H9 (cell line): ENCODE measurements around the gene TAF4B. TPM values are rescaled to one million over a fixed set of nuclear protein-coding genes. Genes with fewer than 3 reads are reported as not detected.

ENCODE experiments used
- DNase-seq: peaks from one replicate; pipeline ENCODE4 v3.0.0-alpha.2; 2017
- H2AFZ ChIP-seq: one replicate; pipeline ENCODE4 v1.6.1; 2013; ENCODE audit warnings: mild to moderate bottlenecking, low read length, control low read depth, moderate library complexity
- H2AK5ac ChIP-seq: 2 replicates; pipeline ENCODE4 v1.6.1; 2013; ENCODE audit warnings: low read length, control low read depth, mixed read lengths; ENCODE audit not compliant: insufficient read length
- H2BK120ac ChIP-seq: one replicate; pipeline ENCODE4 v1.6.1; 2013; ENCODE audit warnings: low read depth, mild to moderate bottlenecking, low read length, control low read depth, inconsistent platforms; ENCODE audit not compliant: poor library complexity, severe bottlenecking
- H2BK12ac ChIP-seq: 2 replicates; pipeline ENCODE4 v1.6.1; 2013; ENCODE audit warnings: low read length, control low read depth, mixed read lengths, low read depth; ENCODE audit not compliant: insufficient read length
- H2BK15ac ChIP-seq: 2 replicates; pipeline ENCODE4 v1.6.1; 2013; ENCODE audit warnings: low read depth, low read length, control low read depth
- H2BK20ac ChIP-seq: one replicate; pipeline ENCODE4 v1.6.1; 2013; ENCODE audit warnings: low read depth, mild to moderate bottlenecking, low read length, control low read depth, inconsistent platforms; ENCODE audit not compliant: poor library complexity, severe bottlenecking
- H2BK5ac ChIP-seq: 2 replicates; pipeline ENCODE4 v1.6.1; 2013; ENCODE audit warnings: low read length, control low read depth, mixed read lengths; ENCODE audit not compliant: insufficient read length
- H3K14ac ChIP-seq: 2 replicates; pipeline ENCODE4 v1.6.1; 2013; ENCODE audit warnings: low read length, control low read depth; ENCODE audit not compliant: insufficient read depth
- H3K18ac ChIP-seq: 2 replicates; pipeline ENCODE4 v1.6.1; 2013; ENCODE audit warnings: low read depth, mild to moderate bottlenecking, mixed read lengths, low read length, control low read depth; ENCODE audit not compliant: insufficient read length
- H3K23ac ChIP-seq: 2 replicates; pipeline ENCODE4 v1.6.1; 2013; ENCODE audit warnings: low read length, control low read depth, mixed read lengths, low read depth; ENCODE audit not compliant: insufficient read length
- H3K23me2 ChIP-seq: 2 replicates; pipeline ENCODE4 v1.6.1; 2013; ENCODE audit warnings: low read depth, mild to moderate bottlenecking, mixed read lengths, low read length, control low read depth; ENCODE audit not compliant: insufficient read length, poor library complexity, severe bottlenecking
- H3K27ac ChIP-seq: 2 replicates; pipeline ENCODE4 v1.5.1; 2013; ENCODE audit warnings: low read length, control low read depth, mixed read lengths, low read depth; ENCODE audit not compliant: insufficient read length
- H3K27me3 ChIP-seq: 2 replicates; pipeline ENCODE4 v1.6.1; 2013; ENCODE audit warnings: low read length, control low read depth, inconsistent platforms; ENCODE audit not compliant: insufficient read depth
- H3K4ac ChIP-seq: 2 replicates; pipeline ENCODE4 v1.6.1; 2013; ENCODE audit warnings: low read depth, mild to moderate bottlenecking, control low read depth, inconsistent platforms, low read length, moderate library complexity
- H3K4me1 ChIP-seq: 2 replicates; pipeline ENCODE4 v1.6.1; 2013; ENCODE audit warnings: low read length, control low read depth, inconsistent platforms; ENCODE audit not compliant: insufficient read depth
- H3K4me2 ChIP-seq: 2 replicates; pipeline ENCODE4 v1.6.1; 2013; ENCODE audit warnings: low read length, control low read depth, mixed read lengths; ENCODE audit not compliant: insufficient read length, insufficient read depth
- H3K56ac ChIP-seq: 2 replicates; pipeline ENCODE4 v1.6.1; 2013; ENCODE audit warnings: low read depth, mild to moderate bottlenecking, mixed read lengths, low read length, control low read depth; ENCODE audit not compliant: insufficient read length
- H3K79me1 ChIP-seq: 2 replicates; pipeline ENCODE4 v1.6.1; 2013; ENCODE audit warnings: low read depth, mild to moderate bottlenecking, moderate library complexity, low read length, control low read depth, inconsistent platforms; ENCODE audit not compliant: insufficient read depth, poor library complexity, severe bottlenecking
- H3K79me2 ChIP-seq: 2 replicates; pipeline ENCODE4 v1.6.1; 2013; ENCODE audit warnings: low read length, control low read depth, inconsistent platforms; ENCODE audit not compliant: insufficient read depth
- H3K9ac ChIP-seq: 2 replicates; pipeline ENCODE4 v1.6.1; 2013; ENCODE audit warnings: low read length, control low read depth, mixed read lengths; ENCODE audit not compliant: insufficient read length; ENCODE audit errors: extremely low read depth
- H3K9me3 ChIP-seq: one replicate; pipeline ENCODE4 v1.6.1; 2013; ENCODE audit warnings: low read depth, low read length, inconsistent platforms; ENCODE audit not compliant: control insufficient read depth
- H3T11ph ChIP-seq: one replicate; pipeline ENCODE4 v1.6.1; 2013; ENCODE audit warnings: mild to moderate bottlenecking, low read length, control low read depth, inconsistent platforms
- H4K20me1 ChIP-seq: one replicate; pipeline ENCODE4 v1.6.1; 2013; ENCODE audit not compliant: control insufficient read depth, insufficient read length, insufficient read depth
- H4K5ac ChIP-seq: 2 replicates; pipeline ENCODE4 v1.6.1; 2013; ENCODE audit warnings: low read depth, mild to moderate bottlenecking, mixed read lengths, low read length, control low read depth; ENCODE audit not compliant: insufficient read length
- H4K8ac ChIP-seq: replicated peaks from 2 replicates; pipeline ENCODE4 v1.6.1; 2013; ENCODE audit warnings: low read length, control low read depth, mixed read lengths, low read depth; ENCODE audit not compliant: insufficient read length
- H4K91ac ChIP-seq: 2 replicates; pipeline ENCODE4 v1.6.1; 2013; ENCODE audit warnings: low read depth, mild to moderate bottlenecking, moderate library complexity, mixed read lengths, low read length, control low read depth; ENCODE audit not compliant: insufficient read length
- H3K27ac Mint-ChIP-seq, 3 experiments: 2 replicates in 2 of 3; 3 replicates in 1 of 3; pipeline ENCODE4 v1.8.0; 2020 to 2021; ENCODE audit warnings: mixed read lengths in 3 of 3, mild to moderate bottlenecking in 1 of 3, moderate library complexity in 1 of 3
- H3K27me3 Mint-ChIP-seq: 2 replicates; pipeline ENCODE4 v1.8.0; 2021; ENCODE audit warnings: low read depth, mild to moderate bottlenecking, moderate library complexity, mixed read lengths
- H3K36me3 Mint-ChIP-seq, 3 experiments: 2 replicates in 2 of 3; 3 replicates in 1 of 3; pipeline ENCODE4 v1.8.0; 2020 to 2021; ENCODE audit warnings: low read depth in 3 of 3, mixed read lengths in 3 of 3; ENCODE audit not compliant: insufficient read depth in 1 of 3
- H3K4me1 Mint-ChIP-seq, 2 experiments: 2 replicates each; pipeline ENCODE4 v1.8.0; 2020; ENCODE audit warnings: mixed read lengths in 2 of 2
- H3K4me3 Mint-ChIP-seq, 2 experiments: 2 replicates in 1 of 2; 3 replicates in 1 of 2; pipeline ENCODE4 v1.8.0; 2020 to 2021; ENCODE audit warnings: mild to moderate bottlenecking in 2 of 2, mixed read lengths in 2 of 2, moderate library complexity in 1 of 2
- H3K9me3 Mint-ChIP-seq, 2 experiments: 2 replicates in 1 of 2; 3 replicates in 1 of 2; pipeline ENCODE4 v1.8.0; 2020; ENCODE audit warnings: mild to moderate bottlenecking in 2 of 2, mixed read lengths in 2 of 2, moderate library complexity in 1 of 2
- CTCF ChIP-seq: fragments of 200-600 bp; sonication (generic); conservative IDR thresholded peaks from 3 replicates; pipeline ENCODE4 v1.8.0; 2021; ENCODE audit warnings: antibody characterized with exemption, mild to moderate bottlenecking
- WGBS: extraction: QIAGEN DNeasy Blood & Tissue Kit; methylation state at CpG from one replicate; pipeline ENCODE4 v1.1.7; 2013; ENCODE audit warnings: missing lambda C conversion rate, low lambda C conversion rate, mixed read lengths; ENCODE audit not compliant: insufficient read length; ENCODE audit errors: extremely low coverage; 5-methylcytosine and 5-hydroxymethylcytosine counted together
- total RNA-seq: library from RNA; stranded (reverse); gene quantifications from 2 replicates; pipeline ENCODE4 v1.2.1, GENCODE V29; 2021

The TAF4B gene
- total RNA-seq, 1 experiment from 2014 or later: 19.8 TPM

- Histone ChIP-seq H2BK5ac (no peak overlapping the region), H2BK15ac (no peak overlapping the region), H3K23ac (no peak overlapping the region), H3K27me3 (no peaks in the 10 kb centered on the region), H2AK5ac (no peak overlapping the region), H3K4ac (no peak overlapping the region), H2BK12ac (no peak overlapping the region), H3K14ac (no peak overlapping the region), H3K27ac (no peak overlapping the region), H2BK20ac (no peak overlapping the region), H4K8ac (no peak overlapping the region), H3K9ac (no peak overlapping the region), H3K23me2 (peaks cover 5% of the 10 kb centered on the region), H2AFZ (no peak overlapping the region), H3K79me1 (peaks cover 6% of the 10 kb centered on the region), H3K9me3 (no peaks in the 10 kb centered on the region), H3K18ac (no peak overlapping the region), H2BK120ac (no peak overlapping the region), H3K56ac (no peak overlapping the region), H3K4me1 (no peaks in the 10 kb centered on the region; the same call in 1 of the 2 replicates), H4K5ac (no peak overlapping the region), H3K79me2 (peaks cover 15% of the 10 kb centered on the region; the same call in 1 of the 2 replicates), H4K91ac (no peak overlapping the region), H3T11ph (no peak overlapping the region), H3K4me2 (peak overlapping the region; percentile 38), H4K20me1 (peaks cover 4% of the 10 kb centered on the region)
- no peak for DNase-seq
- WGBS: no CpG with 5 or more reads among the region's 8 CpGs
- Mint-ChIP-seq H3K4me1 (peaks cover 38 to 45% of the 10 kb centered on the region in 2 experiments), H3K36me3 (peaks cover 2 to 6% (median 4%) of the 10 kb centered on the region in 3 experiments; a peak in 3 of 7 replicates), H3K27me3 (peaks cover 2% of the 10 kb centered on the region; the same call in 1 of the 2 replicates), H3K4me3 (peak overlapping the region; percentile 91 to 98), H3K27ac (peak overlapping the region in 2 of 3 experiments; percentile 77 to 79; a peak in 4 of 7 replicates), H3K9me3 (peaks cover 0 to 2% of the 10 kb centered on the region in 2 experiments; a peak in 3 of 5 replicates)
- no peak for TF ChIP-seq CTCF
Observed at GRCh38 chr18:26225915-26226228, 373 bp upstream of the TAF4B start.
